Measurements from ENCODE around the gene FARP1.

DNA sequence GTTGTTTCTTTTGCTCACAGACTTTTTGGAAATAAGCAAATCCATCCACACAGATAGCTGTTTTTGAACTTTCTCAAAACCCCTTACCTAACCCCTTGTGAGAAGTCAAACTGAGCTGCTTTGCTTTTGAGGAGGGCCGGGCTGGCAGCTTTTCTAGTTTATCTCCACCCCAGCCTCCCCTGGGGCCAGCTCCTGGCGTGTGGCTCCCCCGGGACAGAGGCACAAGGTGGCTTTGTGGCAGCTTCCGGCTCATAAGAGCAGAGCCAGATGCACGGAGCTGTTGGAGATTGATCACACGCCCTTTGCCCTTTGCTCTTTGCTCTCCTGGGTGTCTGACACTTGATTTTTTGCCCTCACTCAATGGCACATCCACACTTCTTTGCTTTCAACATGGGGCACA lies 59.1 kb downstream of the FARP1 start:
- TF ChIP-seq ESRRA (IDR thresholded peaks at IDR 0.05; ENCODE audit: borderline replicate concordance, low read length) (no peak), RFX5 (IDR thresholded peaks at IDR 0.05) (no peak), POLR2A (IDR thresholded peaks at IDR 0.05; ENCODE audit: low read length) (no peak), ZSCAN20 (CRISPR knock-in tag; IDR thresholded peaks at IDR 0.05) (no peak), SMC3 (IDR thresholded peaks at IDR 0.05) (no peak), JUNB (IDR thresholded peaks at IDR 0.05) (no peak), EP300 (IDR thresholded peaks at IDR 0.05) (no peak), ZC3H11A (IDR thresholded peaks at IDR 0.05) (no peak)
- TF ChIP-seq, protein P1, sequence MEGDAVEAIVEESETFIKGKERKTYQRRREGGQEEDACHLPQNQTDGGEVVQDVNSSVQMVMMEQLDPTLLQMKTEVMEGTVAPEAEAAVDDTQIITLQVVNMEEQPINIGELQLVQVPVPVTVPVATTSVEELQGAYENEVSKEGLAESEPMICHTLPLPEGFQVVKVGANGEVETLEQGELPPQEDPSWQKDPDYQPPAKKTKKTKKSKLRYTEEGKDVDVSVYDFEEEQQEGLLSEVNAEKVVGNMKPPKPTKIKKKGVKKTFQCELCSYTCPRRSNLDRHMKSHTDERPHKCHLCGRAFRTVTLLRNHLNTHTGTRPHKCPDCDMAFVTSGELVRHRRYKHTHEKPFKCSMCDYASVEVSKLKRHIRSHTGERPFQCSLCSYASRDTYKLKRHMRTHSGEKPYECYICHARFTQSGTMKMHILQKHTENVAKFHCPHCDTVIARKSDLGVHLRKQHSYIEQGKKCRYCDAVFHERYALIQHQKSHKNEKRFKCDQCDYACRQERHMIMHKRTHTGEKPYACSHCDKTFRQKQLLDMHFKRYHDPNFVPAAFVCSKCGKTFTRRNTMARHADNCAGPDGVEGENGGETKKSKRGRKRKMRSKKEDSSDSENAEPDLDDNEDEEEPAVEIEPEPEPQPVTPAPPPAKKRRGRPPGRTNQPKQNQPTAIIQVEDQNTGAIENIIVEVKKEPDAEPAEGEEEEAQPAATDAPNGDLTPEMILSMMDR (IDR thresholded peaks at IDR 0.05), result no peak
- TF ChIP-seq, protein P2, sequence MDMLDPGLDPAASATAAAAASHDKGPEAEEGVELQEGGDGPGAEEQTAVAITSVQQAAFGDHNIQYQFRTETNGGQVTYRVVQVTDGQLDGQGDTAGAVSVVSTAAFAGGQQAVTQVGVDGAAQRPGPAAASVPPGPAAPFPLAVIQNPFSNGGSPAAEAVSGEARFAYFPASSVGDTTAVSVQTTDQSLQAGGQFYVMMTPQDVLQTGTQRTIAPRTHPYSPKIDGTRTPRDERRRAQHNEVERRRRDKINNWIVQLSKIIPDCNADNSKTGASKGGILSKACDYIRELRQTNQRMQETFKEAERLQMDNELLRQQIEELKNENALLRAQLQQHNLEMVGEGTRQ (IDR thresholded peaks at IDR 0.05), result no peak

Data from A549 (cell line).